Spleen (tissue), 11 donors: Measurements from ENCODE around the gene PTPRN2. TPM values are rescaled to one million over a fixed set of nuclear protein-coding genes. Genes with fewer than 3 reads are reported as not detected.
"Not testable (repeated sequence)": the region's sequence is repeated elsewhere in the genome, so short reads cannot be mapped to it uniquely, and the experiment has no call there.

Experiments
- DNase-seq: peaks from one replicate; pipeline ENCODE4 v3.0.0-alpha.2; 2020
- H3K27ac ChIP-seq, 8 donors: fragments of 200-600 bp; sonication (generic) in 7 of 8; 1 replicate in 4 of 8; 2 replicates in 4 of 8; pipeline versions ENCODE4 v1.5.0 to v1.8.0; 2016 to 2021; ENCODE audit warnings: inconsistent platforms in 4 of 8, mild to moderate bottlenecking in 4 of 8, moderate library complexity in 1 of 8
- H3K27me3 ChIP-seq, 7 donors: fragments of 200-600 bp; sonication (generic) in 6 of 7; replicated peaks in 1 of 7; 1 replicate in 4 of 7; 2 replicates in 3 of 7; pipeline versions ENCODE4 v1.5.0 to v1.8.0; 2016 to 2021; ENCODE audit warnings: inconsistent platforms in 3 of 7, mild to moderate bottlenecking in 1 of 7
- H3K36me3 ChIP-seq, 6 donors: fragments of 200-600 bp; sonication (generic) in 5 of 6; 1 replicate in 4 of 6; 2 replicates in 2 of 6; pipeline versions ENCODE4 v1.5.0 to v1.8.0; 2016 to 2021; ENCODE audit warnings: inconsistent platforms in 2 of 6
- H3K4me1 ChIP-seq, 6 donors: fragments of 200-600 bp; sonication (generic) in 5 of 6; 1 replicate in 3 of 6; 2 replicates in 3 of 6; pipeline versions ENCODE4 v1.5.0 to v1.8.0; 2016 to 2021; ENCODE audit warnings: inconsistent platforms in 3 of 6
- H3K4me3 ChIP-seq, 8 donors: fragments of 200-600 bp; sonication (generic) in 7 of 8; 1 replicate in 4 of 8; 2 replicates in 4 of 8; pipeline versions ENCODE4 v1.5.0 to v1.8.0; 2016 to 2021; ENCODE audit warnings: inconsistent platforms in 4 of 8, mild to moderate bottlenecking in 4 of 8, moderate library complexity in 2 of 8
- H3K9me3 ChIP-seq, 8 donors: fragments of 200-600 bp; sonication (generic) in 7 of 8; 1 replicate in 4 of 8; 2 replicates in 4 of 8; pipeline versions ENCODE4 v1.5.0 to v1.8.0; 2016 to 2021; ENCODE audit warnings: inconsistent platforms in 4 of 8
- CTCF ChIP-seq, 11 experiments: fragments of 200-600 bp in 7 of 11; fragments of 450-650 bp in 4 of 11; sonication (generic) in 4 of 11; IDR thresholded peaks in 8 of 11; conservative IDR thresholded peaks in 3 of 11; 1 replicate in 7 of 11; 2 replicates in 4 of 11; pipeline versions ENCODE4 v1.4.0 to v1.8.0; 2016 to 2021; ENCODE audit warnings: antibody characterized with exemption in 11 of 11, inconsistent platforms in 4 of 11, mild to moderate bottlenecking in 1 of 11
- POLR2A ChIP-seq, 3 donors: fragments of 450-650 bp; IDR thresholded peaks; one replicate each; pipeline ENCODE4 v1.5.1; 2017; ENCODE audit warnings: antibody characterized with exemption in 3 of 3, mild to moderate bottlenecking in 1 of 3
- POLR2AphosphoS5 ChIP-seq, 3 donors: sonication (generic); formaldehyde crosslinking; IDR thresholded peaks; one replicate each; pipeline ENCODE4 v1.5.1; 2017; ENCODE audit warnings: antibody characterized with exemption in 3 of 3
- WGBS, 5 donors: extraction: QIAGEN DNeasy Blood & Tissue Kit in 3 of 5; methylation state at CpG; one replicate each; pipeline versions ENCODE4 v1.1.5 to v1.1.7; 2013 to 2018; 5-methylcytosine and 5-hydroxymethylcytosine counted together
- intact Hi-C: fragments of 100-400 bp; cut with DNase I; formaldehyde crosslinking; loops from one replicate; pipeline ENCODE4 v1.15.0; 2023; ENCODE audit warnings: low total_unique reads
- polyA plus RNA-seq, 3 donors: library from polyadenylated mRNA; stranded (reverse); fragments of 200-250 nt; gene quantifications; one replicate each; pipeline ENCODE4 v1.2.1, GENCODE V29; 2013
- total RNA-seq, 7 donors: library from RNA; depleted of rRNA in 3 of 7; stranded (reverse); fragments of >200 nt in 3 of 7; fragmentation: NEBNext Ultra II Directional in 4 of 7; extraction: Animal tissue kit (Norgen Biotek cat#: 25700) in 4 of 7; gene quantifications; one replicate each; pipeline versions ENCODE4 v1.1.0 to v1.2.1, GENCODE V29; 2016 to 2021
- donor health status: healthy with polysubstance abuse.
- donor health status: DM: no; HTN: no; CAD: no; lungs with moderate emphysema.
- donor health status: DM: no; HTN: no; CAD: no.
- donor health status: Bipolar disorder and iron deficiency.
- donor health status: healthy.
- donor health status: DM: no; HTN: no; CAD: no.
- donor health status: DM: yes; HTN: yes; CAD: no.

PTPRN2 gene
- total and polyA plus RNA-seq, 10 donors = 7.0 to 22.8 (median 16.8) TPM

DNA sequence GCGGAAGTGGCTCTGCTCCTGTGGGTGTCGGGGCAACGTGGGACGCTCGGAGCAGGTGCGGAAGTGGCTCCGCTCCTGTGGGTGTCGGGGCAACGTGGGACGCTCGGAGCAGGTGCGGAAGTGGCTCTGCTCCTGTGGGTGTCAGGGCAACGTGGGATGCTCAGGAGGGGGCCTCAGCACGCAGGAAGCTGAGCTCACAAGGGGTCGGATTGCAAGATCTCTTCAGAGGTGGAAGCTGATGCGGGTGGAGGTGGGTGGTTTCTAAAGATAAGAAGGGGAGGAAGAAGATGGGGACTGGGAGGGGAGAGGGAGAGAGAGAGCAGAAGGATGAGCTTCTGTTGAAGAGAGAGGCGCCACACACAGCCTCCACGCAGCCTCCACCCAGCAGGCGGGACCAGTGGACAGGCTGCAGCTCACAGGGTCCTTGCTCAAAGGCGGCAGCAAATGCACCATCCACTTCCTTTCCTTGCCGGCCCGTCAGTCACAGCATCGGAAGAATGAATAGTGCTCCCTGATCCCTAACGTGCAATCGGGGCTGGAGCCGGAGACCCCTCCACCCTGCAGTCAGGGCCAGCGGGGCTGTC lies 78.7 kb downstream of the PTPRN2 start:
- Histone ChIP-seq H3K27ac (no peak overlapping the region), H3K27me3 (peaks cover 0 to 7% (median 0%) of the 10 kb centered on the region in 7 donors), H3K4me3 (no peak overlapping the region), H3K9me3 (peaks cover 0 to 53% (median 48%) of the 10 kb centered on the region in 8 donors), H3K36me3 (no peaks in the 10 kb centered on the region), H3K4me1 (peaks cover 0 to 4% (median 0%) of the 10 kb centered on the region in 6 donors)
- DNase-seq = peak; percentile 65
- 77 to 83% (median 78%) methylated on average over 18 to 27 of the region's 27 CpGs for WGBS, 5 donors
- no peak for TF ChIP-seq CTCF (IDR thresholded peaks at IDR 0.05 in 8 of 11, conservative IDR thresholded peaks at IDR 0.05 in 3 of 11)
- intact Hi-C loops = no loop called here

GRCh38 chr7:158508321-158508720 lies 79.3 kb downstream of the PTPRN2 start:
- H3K4me3 ChIP-seq, intact Hi-C loops, H3K36me3 ChIP-seq, H3K27ac ChIP-seq, H3K4me1 ChIP-seq, H3K27me3 ChIP-seq: not testable (repeated sequence)
- peaks cover 0 to 53% (median 48%) of the 10 kb centered on the region in 8 donors for H3K9me3 ChIP-seq
- DNase-seq = peak; percentile 49
- 75 to 89% (median 80%) methylated on average over 9 to 15 of the region's 16 CpGs for WGBS, 5 donors

GRCh38 chr7:158507917-158508316 lies 79.7 kb downstream of the PTPRN2 start:
- 61 to 76% (median 71%) methylated on average over 15 of the region's 15 CpGs for WGBS, 5 donors
- Histone ChIP-seq H3K9me3 (peaks cover 0 to 51% (median 45%) of the 10 kb centered on the region in 8 donors), H3K27me3 (peaks cover 0 to 7% (median 0%) of the 10 kb centered on the region in 7 donors), H3K4me3 (no peak overlapping the region), H3K27ac (no peak overlapping the region), H3K4me1 (peaks cover 0 to 4% (median 0%) of the 10 kb centered on the region in 6 donors), H3K36me3 (no peaks in the 10 kb centered on the region)
- TF ChIP-seq POLR2A (IDR thresholded peaks at IDR 0.05) = no peak
- DNase-seq = no peak
- intact Hi-C loops = no loop called here

GRCh38 chr7:158507175-158507574 lies 80.4 kb downstream of the PTPRN2 start:
- WGBS, 5 donors = 39 to 71% (median 62%) methylated on average over 6 to 7 of the region's 7 CpGs
- DNase-seq, intact Hi-C loops: not testable (repeated sequence)

DNA sequence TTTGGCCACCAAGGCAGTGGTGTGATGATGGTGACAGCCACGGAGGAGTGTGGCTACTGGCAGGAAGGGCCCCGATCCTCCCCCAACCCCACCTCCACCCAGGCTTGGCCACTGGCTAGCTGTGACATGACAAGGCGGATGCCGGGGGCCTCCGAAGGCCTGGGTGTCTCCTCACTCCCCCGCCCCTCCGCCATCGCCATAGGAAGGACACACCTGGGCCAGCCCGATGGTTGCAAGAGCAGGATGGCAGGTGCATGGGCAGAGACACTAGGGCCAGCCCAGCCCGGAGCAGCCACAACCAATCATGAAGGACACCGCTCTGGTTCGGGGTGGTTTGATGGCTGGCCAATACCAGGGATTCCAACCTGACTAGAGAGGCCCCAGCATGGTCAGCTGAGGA lies 81.0 kb downstream of the PTPRN2 start:
- Histone ChIP-seq H3K4me1 (peaks cover 0 to 4% (median 0%) of the 10 kb centered on the region in 6 donors), H3K27me3 (peaks cover 0 to 8% (median 0%) of the 10 kb centered on the region in 7 donors), H3K4me3 (no peak overlapping the region), H3K27ac (no peak overlapping the region), H3K36me3 (no peaks in the 10 kb centered on the region), H3K9me3 (peaks cover 0 to 38% (median 32%) of the 10 kb centered on the region in 8 donors)
- no peak for TF ChIP-seq POLR2AphosphoS5 (IDR thresholded peaks at IDR 0.05)
- no peak for TF ChIP-seq POLR2A (IDR thresholded peaks at IDR 0.05)
- no peak for TF ChIP-seq CTCF (IDR thresholded peaks at IDR 0.05 in 8 of 11, conservative IDR thresholded peaks at IDR 0.05 in 3 of 11)
- intact Hi-C loops = no loop called here
- no peak for DNase-seq
- 93 to 98% (median 96%) methylated on average over 7 to 12 of the region's 12 CpGs for WGBS, 5 donors

More at GRCh38 chr7:158507175-158507574, 80.4 kb downstream of the PTPRN2 start:
- H3K9me3 ChIP-seq = peaks cover 0 to 43% (median 38%) of the 10 kb centered on the region in 8 donors
- not testable (repeated sequence) for H3K27me3 ChIP-seq, H3K4me1 ChIP-seq, H3K4me3 ChIP-seq, H3K36me3 ChIP-seq, H3K27ac ChIP-seq
